Inflammatory macrophage treated with lipopolysaccharide for 1 hour (primary cell): Measurements from ENCODE around the gene CRMP1.
"Not testable (repeated sequence)": the region's sequence is repeated elsewhere in the genome, so short reads cannot be mapped to it uniquely, and the experiment has no call there.

ENCODE experiments used
- DNase-seq, 2 donors: peaks; one replicate each; pipeline ENCODE4 v3.0.0-alpha.2; 2020 to 2022

Gene CRMP1

GRCh38 chr4:5852523-5853202 lies 40.2 kb downstream of the CRMP1 start:
- no peak for DNase-seq

GRCh38 chr4:5851637-5852301 lies 41.1 kb downstream of the CRMP1 start:
- DNase-seq: no peak

GRCh38 chr4:5845035-5845905 lies 47.6 kb downstream of the CRMP1 start:
- DNase-seq: no peak

DNA sequence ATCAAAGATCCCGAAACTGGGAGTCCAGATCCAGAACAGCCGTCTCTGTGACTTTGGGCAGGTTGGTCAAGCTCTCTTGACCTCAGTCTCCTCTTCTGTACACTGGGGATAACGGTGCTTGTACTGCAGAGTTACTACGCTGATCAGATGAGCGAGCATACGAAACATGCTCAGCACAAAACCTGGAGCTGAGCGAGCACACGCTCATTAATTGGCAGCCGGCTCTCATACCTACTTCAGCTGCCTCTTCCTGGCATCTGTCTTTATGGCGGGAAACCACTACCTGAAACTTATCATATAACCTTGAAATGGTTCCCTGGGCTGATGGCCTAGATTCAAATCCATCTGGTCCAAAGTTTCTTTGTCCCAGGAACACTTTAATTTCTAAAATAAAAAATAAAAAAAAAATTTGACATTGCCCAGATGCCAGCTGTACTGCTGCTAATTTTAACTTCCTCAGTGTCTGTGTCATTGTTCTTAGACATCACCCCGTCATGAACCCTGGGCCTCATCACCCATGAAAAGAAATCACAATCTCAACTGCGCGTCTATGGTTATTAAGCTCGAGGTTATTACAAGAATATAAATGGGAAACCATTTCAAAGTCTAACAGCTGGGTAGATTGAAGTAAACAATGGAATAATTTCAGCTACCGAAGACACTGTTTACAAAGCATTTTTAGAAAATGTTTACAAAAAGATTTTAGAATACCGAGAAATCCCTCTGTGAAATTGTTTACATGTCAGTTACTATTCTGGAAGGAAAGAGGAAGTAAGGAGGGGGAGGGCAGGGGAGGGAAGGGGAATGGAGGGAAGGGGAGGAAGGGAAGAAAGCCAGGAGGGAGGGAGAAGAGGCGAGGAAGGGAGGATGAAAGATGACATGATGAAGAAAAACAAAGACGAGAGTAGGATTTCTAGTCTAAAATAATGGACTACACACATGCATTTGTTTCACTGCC lies 49.0 kb downstream of the CRMP1 start:
- no peak for DNase-seq

GRCh38 chr4:5842456-5842855 lies 50.4 kb downstream of the CRMP1 start:
- DNase-seq: no peak

DNA sequence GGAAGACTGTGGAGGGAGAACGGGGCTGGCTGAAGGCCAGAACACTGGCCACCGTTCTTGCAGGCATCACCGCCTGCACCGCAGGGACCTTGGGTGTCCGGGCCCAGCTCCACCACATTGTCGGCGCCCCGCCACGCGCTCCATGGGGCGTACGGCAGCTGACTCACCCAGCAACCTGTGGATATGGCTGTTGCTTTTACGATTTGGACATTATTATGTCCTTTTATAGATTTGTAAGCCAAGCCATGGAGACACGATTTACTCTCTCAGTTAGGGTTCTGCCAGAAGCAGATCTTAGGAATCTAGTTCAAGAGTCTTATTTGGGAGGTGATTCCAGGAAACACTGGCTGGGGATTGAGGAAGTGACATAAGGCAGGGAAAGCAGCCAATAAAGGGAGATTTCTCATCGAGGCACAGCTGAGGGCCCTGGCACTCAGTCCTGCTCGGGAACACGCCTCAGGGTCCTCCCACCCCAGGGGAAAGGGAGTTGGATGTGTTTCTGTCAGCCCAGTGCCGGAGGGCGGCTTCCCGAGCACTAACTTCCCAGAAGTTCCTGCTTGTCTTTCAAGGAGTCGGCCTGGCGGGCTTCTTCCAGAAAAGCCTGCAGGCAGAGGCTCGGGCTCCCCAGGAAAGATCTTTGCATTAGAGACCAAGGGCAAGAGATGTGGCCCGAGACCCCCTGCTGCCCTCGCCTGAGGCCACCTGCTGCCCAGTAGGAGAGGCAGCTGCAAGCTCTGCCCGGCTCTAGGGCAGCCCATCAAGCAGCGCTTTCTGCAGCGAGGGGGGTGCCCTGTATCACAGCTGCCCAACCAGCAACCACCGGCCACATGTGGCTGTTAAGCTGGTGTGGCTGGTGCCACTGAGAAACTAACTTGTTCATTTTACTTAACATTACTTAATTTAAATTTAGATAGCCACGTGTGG lies 52.9 kb downstream of the CRMP1 start:
- DNase-seq: no peak

DNA sequence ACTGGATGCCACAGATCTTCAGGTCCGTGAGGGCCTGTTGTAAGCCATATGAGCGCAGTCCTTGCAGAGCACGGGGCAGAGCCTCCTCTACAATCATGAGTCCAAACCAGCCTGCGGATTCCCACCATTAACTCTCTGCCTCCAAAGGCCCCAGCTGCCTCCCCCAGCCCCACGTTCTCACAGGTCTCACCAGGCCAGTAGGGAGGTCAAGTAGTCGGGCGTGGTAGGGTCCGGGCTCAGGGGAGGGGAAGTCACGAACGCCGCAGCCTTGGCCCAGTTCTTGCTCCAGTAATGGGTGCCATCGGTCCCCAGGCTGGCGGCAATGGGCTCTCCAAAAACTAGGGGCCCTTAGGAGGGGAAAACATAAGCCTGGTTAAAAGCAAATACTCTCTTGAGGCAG lies 53.6 kb downstream of the CRMP1 start:
- DNase-seq: no peak

DNA sequence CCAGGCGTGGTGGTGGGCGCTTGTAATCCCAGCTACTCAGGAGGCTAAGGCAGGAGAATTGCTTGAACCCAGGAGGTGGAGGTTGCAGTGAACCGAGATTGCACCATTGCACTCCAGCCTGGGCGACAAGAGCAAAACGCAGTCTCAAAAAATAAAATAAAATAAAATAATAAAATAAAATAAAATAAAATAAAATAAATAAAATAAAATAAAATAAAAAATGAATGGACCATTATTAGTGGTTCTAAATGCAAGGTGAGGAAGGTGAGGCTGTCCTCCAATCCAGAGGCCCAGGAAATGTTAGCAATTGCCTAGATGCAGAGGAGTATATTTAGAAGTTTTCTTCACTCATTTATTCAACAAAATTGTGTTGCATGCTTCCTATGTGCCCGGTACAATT lies 55.4 kb downstream of the CRMP1 start:
- not testable (repeated sequence) for DNase-seq

DNA sequence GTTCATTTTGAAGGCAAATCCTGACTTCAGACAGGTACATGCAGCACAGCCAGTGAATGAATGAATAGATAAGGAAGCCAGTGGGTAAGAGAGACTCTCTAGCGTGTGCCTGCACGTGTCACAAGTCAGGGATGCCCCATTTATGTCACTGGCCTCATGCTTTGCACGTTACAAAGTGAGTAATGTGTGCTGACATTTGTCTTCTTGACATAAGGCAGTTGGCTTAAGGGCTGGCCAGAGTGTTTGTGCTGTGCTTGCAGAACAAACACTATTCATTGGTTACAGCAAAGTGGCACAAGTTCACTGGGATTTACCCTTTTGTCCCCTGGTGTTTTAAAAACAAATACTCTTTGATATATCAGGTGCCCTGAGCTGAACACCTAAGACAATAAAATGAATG lies 55.9 kb downstream of the CRMP1 start:
- no peak for DNase-seq

DNA sequence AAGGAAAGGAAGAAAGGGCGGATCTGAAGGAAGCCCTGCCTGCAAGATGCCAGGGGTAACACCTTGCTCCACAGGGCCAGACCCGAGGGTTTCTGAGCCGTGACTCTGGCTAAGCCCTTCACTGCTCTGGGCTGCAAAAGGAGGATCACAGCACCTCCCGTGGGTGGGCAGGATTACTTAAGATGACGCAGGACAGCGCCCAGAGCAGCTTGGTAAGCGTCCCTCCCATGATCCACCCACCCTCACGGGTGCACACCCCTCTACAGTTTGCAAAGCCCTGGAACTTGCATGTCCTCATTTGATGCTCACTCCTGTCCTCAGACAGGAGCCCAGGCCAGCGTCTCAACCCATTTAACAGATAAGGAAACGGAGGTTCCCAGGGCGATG lies 64.9 kb downstream of the CRMP1 start:
- DNase-seq: peak in 1 of 2 donors; percentile 8

GRCh38 chr4:5827108-5828004 lies 65.5 kb downstream of the CRMP1 start:
- DNase-seq: peak; percentile 14 to 26

GRCh38 chr4:5826437-5827107 lies 66.3 kb downstream of the CRMP1 start:
- DNase-seq: no peak

DNA sequence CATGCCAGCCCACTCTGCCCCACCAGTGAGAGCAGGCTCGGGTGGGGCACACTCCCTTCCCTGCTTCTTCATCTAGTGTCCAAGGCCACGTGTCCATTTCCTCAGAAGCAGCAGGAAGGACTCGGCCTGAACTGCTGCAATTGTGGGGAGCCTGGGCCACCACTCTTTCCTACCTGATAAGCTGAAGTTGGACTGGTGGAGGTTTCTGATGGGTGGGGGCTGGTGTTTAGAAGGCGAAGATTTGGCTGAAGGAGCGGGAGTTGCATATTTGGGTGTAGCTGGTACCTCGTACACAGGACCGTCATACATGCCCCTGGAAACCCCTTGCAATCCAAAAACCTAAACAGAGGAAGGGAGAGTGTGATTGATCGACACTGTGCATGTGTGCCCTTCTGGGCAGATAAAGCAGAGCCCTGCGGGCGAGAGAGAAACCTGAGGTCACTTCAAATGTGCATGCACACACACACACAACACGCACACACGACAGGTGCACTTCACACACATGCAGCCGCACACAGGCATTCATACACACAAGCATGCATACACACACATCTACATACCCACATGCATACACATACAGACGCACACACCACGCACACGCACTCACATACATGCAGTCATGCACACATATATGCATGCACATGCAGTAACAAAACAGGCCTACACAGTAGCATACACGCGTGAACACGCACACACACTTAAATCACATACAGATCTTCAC lies 67.4 kb downstream of the CRMP1 start:
- DNase-seq: no peak

DNA sequence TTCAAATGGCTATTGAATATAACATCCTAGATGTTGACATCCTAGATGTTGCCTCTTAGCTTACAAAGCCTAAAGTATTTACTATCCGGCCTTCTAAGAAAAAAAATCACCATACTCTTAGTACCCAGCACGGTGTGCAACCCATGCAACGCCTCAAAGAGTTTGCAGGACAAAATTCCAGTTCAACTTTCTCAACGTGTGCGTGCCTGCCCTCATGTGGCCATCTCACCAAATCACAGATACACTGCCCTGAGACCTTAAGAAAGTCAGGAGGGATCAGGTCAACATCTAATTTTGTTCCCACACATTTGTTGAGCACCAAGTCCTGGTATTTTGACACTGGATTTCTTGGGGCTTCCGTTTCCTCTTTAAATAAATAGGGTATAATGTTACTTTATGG lies 68.3 kb downstream of the CRMP1 start:
- DNase-seq: peak in 1 of 2 donors; percentile 27

- DNase-seq: no peak
These were observed 68.7 kb downstream of the CRMP1 start for GRCh38 chr4:5824227-5824626.

DNA sequence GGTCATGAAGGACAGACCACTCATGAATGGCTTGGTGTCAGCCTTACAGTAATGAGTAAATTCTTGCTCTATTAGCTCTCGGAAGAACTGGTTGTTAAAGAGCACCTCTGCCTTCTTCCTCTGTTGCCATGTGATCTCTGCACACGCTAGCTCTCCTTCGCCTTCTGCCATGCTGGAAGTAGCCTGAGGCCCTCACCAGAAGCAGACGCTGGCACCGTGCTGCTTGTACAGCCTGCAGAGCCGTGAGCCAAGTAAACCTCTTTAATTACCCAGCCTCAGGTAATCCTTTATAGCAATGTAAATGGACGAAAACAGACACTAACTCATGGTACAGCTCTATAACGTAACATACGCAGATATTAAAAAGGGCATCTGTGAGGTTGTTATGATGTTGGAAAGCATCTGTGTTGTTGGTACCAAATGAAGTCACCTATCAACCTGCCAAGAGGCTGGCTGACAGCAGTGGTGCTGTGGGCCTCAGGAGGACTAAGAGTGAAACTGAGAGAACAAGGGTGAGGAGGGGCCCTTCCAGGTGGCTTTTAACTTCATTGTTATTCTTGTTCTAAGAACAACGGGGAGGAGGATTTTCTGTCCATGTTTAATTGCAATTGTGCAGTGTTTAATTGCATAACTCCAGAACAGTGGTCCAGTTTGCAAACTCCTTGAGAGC lies 69.2 kb downstream of the CRMP1 start:
- DNase-seq: no peak

DNA sequence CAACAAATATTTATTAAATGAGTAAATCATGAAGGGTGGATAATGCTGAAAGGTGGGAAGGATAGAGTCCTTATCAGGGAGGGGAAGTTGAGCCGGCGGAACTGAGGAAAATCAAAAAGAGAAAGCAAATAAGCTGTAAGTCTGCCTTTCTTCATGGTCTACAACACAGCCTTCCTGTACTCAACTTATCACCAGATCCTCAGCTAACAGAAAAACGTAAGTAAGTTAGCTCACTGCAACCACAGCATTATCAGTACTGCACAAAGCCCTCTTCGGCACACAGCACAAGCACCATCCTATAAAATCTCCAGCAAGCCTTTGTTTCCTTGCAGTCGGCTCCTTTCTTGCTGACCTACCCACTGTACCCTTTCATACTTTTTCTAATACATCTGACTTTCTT lies 70.3 kb downstream of the CRMP1 start:
- no peak for DNase-seq

DNA sequence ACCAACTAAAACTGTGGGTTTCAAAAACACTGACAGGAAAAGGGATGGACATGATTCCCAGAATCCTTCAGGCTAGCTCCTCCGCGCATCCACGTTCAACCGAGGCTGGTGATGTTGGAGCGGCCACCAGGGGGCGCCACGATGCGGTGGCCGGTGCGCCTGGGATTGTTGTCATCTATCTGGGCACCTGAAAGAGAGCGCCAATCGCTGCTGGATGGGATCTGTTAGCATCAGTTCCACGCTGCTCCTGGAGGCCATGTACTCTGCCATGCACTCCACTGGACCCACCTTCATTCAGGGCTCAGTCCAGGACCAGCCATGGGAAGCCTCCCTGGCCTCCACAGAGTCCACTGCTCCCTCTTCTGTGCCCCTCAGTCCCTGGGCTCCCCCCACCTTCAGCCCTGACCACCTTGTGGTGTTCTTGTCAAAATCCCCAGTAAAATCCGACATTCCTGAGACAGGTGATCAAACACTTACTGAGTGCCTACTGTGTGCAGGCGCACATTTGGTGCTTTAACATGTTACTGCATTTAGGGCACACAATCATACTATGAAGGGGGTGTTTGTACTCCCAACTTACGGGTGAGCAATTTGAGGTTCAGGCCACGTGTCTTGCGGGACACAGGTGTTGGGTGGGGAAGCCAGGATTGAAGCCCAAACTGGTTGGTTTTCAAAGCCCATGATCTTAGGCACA lies 71.1 kb downstream of the CRMP1 start:
- no peak for DNase-seq
